Measurements from ENCODE around the gene INPP5K. TPM values are rescaled to one million over a fixed set of nuclear protein-coding genes. Genes with fewer than 3 reads are reported as not detected.
A peak's percentile ranks its signal among the peaks of the same experiment; 100 is the strongest.
"Not testable (repeated sequence)": the region's sequence is repeated elsewhere in the genome, so short reads cannot be mapped to it uniquely, and the experiment has no call there.

INPP5K gene
- total and polyA plus RNA-seq, 2 experiments from 2014 or later: 18.1 to 24.6 TPM

- no peaks in the 10 kb centered on the region for H3K9me3 ChIP-seq (ENCODE audit: low read depth)
- peak; percentile 78 for DNase-seq (ENCODE audit: low read depth in 1 of 2, low spot score in 1 of 2)
- H3K4me3 ChIP-seq: peak overlapping the region; percentile 84
- no peaks in the 10 kb centered on the region for H3K27me3 ChIP-seq
- peaks cover 4% of the 10 kb centered on the region for H3K4me1 ChIP-seq (ENCODE audit: low read depth)
- peak; percentile 59 for TF ChIP-seq CTCF (IDR thresholded peaks at IDR 0.05; ENCODE audit: low read depth, low read length)
- peak overlapping the region; percentile 95 for H3K27ac ChIP-seq
- H3K36me3 ChIP-seq: no peaks in the 10 kb centered on the region
Observed at GRCh38 chr17:1455291-1455796, 61.1 kb downstream of the INPP5K start.

- H3K27ac ChIP-seq: no peak overlapping the region
Observed at GRCh38 chr17:1454541-1454940, 61.9 kb downstream of the INPP5K start.

DNA sequence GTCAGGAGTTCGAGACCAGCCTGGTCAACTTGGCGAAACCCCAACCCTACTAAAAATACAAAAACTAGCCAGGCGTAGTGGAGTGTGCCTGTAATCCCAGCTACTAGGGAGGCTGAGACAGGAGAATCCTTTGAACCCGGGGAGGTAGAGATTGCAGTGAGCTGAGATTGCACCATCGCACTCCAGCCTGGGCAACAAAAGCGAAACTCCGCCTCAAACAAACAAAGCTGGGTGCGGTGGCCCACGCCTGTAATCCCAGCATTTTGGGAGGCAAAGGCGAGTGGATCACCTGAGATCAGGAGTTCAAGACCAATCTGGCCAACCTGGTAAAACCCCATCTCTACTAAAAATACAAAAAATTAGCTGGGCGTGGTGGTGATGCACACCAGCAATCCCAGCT is 62.7 kb downstream of the INPP5K start:
- H3K4me3 ChIP-seq; H3K27ac ChIP-seq; H3K27me3 ChIP-seq; H3K9me3 ChIP-seq (ENCODE audit: low read depth); H3K36me3 ChIP-seq; H3K4me1 ChIP-seq (ENCODE audit: low read depth); DNase-seq (ENCODE audit: low read depth in 1 of 2, low spot score in 1 of 2): not testable (repeated sequence)

More at GRCh38 chr17:1454541-1454940, 61.9 kb downstream of the INPP5K start:
- H3K9me3 ChIP-seq (ENCODE audit: low read depth): no peaks in the 10 kb centered on the region
- TF ChIP-seq CTCF (IDR thresholded peaks at IDR 0.05; ENCODE audit: low read depth, low read length): no peak
- peaks cover 4% of the 10 kb centered on the region for H3K4me1 ChIP-seq (ENCODE audit: low read depth)
- no peaks in the 10 kb centered on the region for H3K27me3 ChIP-seq
- H3K36me3 ChIP-seq: no peaks in the 10 kb centered on the region
- peak overlapping the region; percentile 84 for H3K4me3 ChIP-seq
- no peak for DNase-seq (ENCODE audit: low read depth in 1 of 2, low spot score in 1 of 2)

- no peaks in the 10 kb centered on the region for H3K36me3 ChIP-seq
- H3K27ac ChIP-seq: no peak overlapping the region
- no peak for TF ChIP-seq CTCF (IDR thresholded peaks at IDR 0.05; ENCODE audit: low read depth, low read length)
- H3K4me3 ChIP-seq: no peak overlapping the region
- H3K4me1 ChIP-seq (ENCODE audit: low read depth): peaks cover 4% of the 10 kb centered on the region
- no peak for DNase-seq (ENCODE audit: low read depth in 1 of 2, low spot score in 1 of 2)
- no peaks in the 10 kb centered on the region for H3K27me3 ChIP-seq
- no peaks in the 10 kb centered on the region for H3K9me3 ChIP-seq (ENCODE audit: low read depth)
Observed at GRCh38 chr17:1452836-1453235, 63.6 kb downstream of the INPP5K start.

DNA sequence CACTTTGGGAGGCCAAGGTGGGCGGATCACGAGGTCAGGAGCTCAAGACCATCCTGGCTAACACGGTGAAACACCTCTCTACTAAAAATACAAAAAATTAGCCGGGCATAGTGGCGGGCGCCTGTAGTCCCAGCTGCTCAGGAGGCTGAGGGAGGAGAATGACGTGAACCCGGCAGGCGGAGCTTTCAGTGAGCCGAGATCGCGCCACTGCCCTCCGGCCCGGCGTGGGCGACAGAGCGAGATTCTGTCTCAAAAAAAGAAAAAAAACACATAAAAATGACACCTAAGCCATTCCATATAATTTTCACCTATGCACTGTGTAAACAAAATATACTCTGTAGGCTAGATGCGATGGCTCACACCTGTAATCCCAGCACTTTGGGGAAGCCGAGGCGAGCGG is 66.2 kb downstream of the INPP5K start:
- not testable (repeated sequence) for DNase-seq (ENCODE audit: low read depth in 1 of 2, low spot score in 1 of 2); H3K9me3 ChIP-seq (ENCODE audit: low read depth); H3K4me3 ChIP-seq; H3K27ac ChIP-seq; H3K4me1 ChIP-seq (ENCODE audit: low read depth); H3K36me3 ChIP-seq; H3K27me3 ChIP-seq

- TF ChIP-seq CTCF (IDR thresholded peaks at IDR 0.05; ENCODE audit: low read depth, low read length): no peak
- Histone ChIP-seq H3K4me3 (no peak overlapping the region), H3K27me3 (no peaks in the 10 kb centered on the region), H3K36me3 (no peaks in the 10 kb centered on the region), H3K27ac (no peak overlapping the region), H3K4me1 (ENCODE audit: low read depth) (peaks cover 2% of the 10 kb centered on the region), H3K9me3 (ENCODE audit: low read depth) (no peaks in the 10 kb centered on the region)
- DNase-seq (ENCODE audit: low read depth in 1 of 2, low spot score in 1 of 2): no peak
Observed at GRCh38 chr17:1449412-1449967, 66.9 kb downstream of the INPP5K start.

Data from cardiac muscle cell (in vitro differentiated cells and primary cell).